ENCODE data around the gene KRTAP29-1.
"Not testable (repeated sequence)": the region's sequence is repeated elsewhere in the genome, so short reads cannot be mapped to it uniquely, and the experiment has no call there.

Gene KRTAP29-1

DNA sequence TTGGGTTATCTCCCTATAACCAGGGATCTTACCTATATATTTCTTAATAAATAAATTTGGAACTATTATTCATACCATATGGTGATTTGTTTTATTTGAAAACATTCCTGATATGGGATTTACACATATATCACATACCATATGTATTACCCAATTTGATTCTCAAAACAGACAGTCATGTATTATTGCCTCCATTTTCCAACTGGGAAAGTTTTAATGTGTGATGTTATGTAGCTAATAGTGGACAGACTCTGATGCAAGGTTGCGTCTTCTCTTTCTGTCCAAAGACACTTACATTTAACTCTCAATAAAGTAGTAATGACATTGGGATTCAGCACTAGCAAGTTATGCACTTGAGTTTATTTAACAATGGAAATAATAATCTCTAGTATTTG, 46.4 kb downstream of the KRTAP29-1 start:
- Histone ChIP-seq H3K27me3 (ENCODE audit: low read depth, low read length) (peaks cover 3% of the 10 kb centered on the region), H3K4me3 (ENCODE audit: low read depth in 1 of 2, low read length in 2 of 2) (no peak overlapping the region), H3K27ac (ENCODE audit: low read length) (no peak overlapping the region), H3K4me1 (ENCODE audit: control insufficient read depth in 1 of 2, insufficient read depth in 2 of 2, low read length in 2 of 2) (no peaks in the 10 kb centered on the region), H3K36me3 (ENCODE audit: control insufficient read depth in 1 of 2, insufficient read depth in 2 of 2, low read length in 2 of 2) (no peaks in the 10 kb centered on the region), H3K9me3 (ENCODE audit: control insufficient read depth in 1 of 2, low read length in 2 of 2) (no peaks in the 10 kb centered on the region)

DNA sequence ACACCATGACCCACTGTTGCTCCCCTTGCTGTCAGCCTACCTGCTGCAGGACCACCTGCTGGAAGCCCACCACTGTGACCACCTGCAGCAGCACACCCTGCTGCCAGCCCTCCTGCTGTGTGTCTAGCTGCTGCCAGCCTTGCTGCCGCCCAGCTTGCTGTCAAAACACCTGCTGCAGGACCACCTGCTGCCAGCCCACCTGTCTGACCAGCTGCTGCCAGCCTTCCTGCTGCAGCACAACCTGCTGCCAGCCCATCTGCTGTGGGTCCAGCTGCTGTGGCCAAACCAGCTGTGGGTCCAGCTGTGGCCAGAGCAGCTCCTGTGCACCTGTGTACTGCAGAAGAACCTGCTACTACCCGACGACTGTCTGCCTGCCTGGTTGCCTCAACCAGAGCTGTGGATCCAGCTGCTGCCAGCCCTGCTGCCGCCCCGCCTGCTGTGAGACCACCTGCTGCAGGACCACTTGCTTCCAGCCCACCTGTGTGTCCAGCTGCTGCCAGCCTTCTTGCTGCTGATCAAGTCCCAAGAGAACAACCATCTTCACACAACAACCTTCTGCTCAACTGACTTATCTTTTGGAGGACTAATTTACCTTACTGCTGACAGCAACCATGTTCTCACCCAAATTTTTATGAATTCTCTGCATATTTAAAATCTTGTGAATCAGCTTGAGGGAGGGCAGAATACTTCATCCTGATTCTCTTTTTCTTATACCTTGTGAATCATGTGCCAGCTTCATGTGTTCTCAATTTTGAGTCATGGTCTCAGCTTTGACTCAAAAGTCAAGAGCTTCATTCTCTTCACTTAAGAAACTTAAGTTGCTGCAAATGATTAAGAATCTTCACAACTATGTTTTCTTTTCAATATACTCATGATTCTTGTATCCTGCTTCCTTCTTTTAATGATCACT, 47.0 kb downstream of the KRTAP29-1 start, which contains the start of gene KRTAP9-9:
TSS of gene KRTAP9-9 (plus strand) at position 4 of the 910 bp plus-strand sequence.
- H3K27me3 ChIP-seq (ENCODE audit: low read depth, low read length); H3K9me3 ChIP-seq (ENCODE audit: control insufficient read depth in 1 of 2, low read length in 2 of 2); H3K36me3 ChIP-seq (ENCODE audit: control insufficient read depth in 1 of 2, insufficient read depth in 2 of 2, low read length in 2 of 2); H3K4me3 ChIP-seq (ENCODE audit: low read depth in 1 of 2, low read length in 2 of 2); H3K4me1 ChIP-seq (ENCODE audit: control insufficient read depth in 1 of 2, insufficient read depth in 2 of 2, low read length in 2 of 2); H3K27ac ChIP-seq (ENCODE audit: low read length): not testable (repeated sequence)

DNA sequence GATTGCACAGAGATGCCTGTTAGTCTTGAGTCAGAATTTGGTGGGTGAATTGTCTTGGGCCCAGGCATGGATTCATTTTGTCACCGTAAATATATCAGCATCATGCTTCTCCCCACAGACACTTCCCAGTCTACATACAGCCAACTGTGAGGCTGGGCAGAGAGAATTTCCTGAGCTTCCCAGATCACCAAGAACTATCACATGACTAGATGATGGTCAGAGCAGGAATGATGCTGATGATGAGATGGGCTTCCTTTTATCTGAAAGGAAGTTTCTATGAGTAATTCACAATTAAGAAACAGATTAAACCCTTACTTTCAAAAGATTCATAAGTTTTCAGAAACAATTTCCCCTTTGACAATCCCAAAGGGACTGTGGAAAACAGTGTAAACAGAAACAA, 47.8 kb downstream of the KRTAP29-1 start:
- no peak overlapping the region for H3K4me3 ChIP-seq (ENCODE audit: low read depth in 1 of 2, low read length in 2 of 2)
- peaks cover 3% of the 10 kb centered on the region for H3K27me3 ChIP-seq (ENCODE audit: low read depth, low read length)
- no peaks in the 10 kb centered on the region for H3K4me1 ChIP-seq (ENCODE audit: control insufficient read depth in 1 of 2, insufficient read depth in 2 of 2, low read length in 2 of 2)
- H3K9me3 ChIP-seq (ENCODE audit: control insufficient read depth in 1 of 2, low read length in 2 of 2) = no peaks in the 10 kb centered on the region
- H3K27ac ChIP-seq (ENCODE audit: low read length) = no peak overlapping the region
- H3K36me3 ChIP-seq (ENCODE audit: control insufficient read depth in 1 of 2, insufficient read depth in 2 of 2, low read length in 2 of 2) = no peaks in the 10 kb centered on the region

Measured in muscle layer of duodenum (tissue), 2 donors.